B cell (primary cell): ENCODE data around the gene ELOVL6. TPM values are rescaled to one million over a fixed set of nuclear protein-coding genes. Genes with fewer than 3 reads are reported as not detected.

Experiments
- ATAC-seq: fragments of 200-7000 bp; cut with Tn5 transposase; one replicate; pipeline ENCODE4 v1.10.0; 2021; ENCODE audit warnings: low read depth, mild to moderate bottlenecking, moderate number of reproducible peaks, moderate library complexity
- CTCF ChIA-PET: fragments of 350-600 bp; sonication (Branson Sonifier 250); formaldehyde crosslinking; loops from one replicate; lab custom pipeline; 2021; ENCODE audit warnings: antibody characterized with exemption, inconsistent platforms; lab: Charles Lee
- POLR2A ChIA-PET: fragments of 350-600 bp; sonication (Branson Sonifier 250); formaldehyde crosslinking; loops from one replicate; lab custom pipeline; 2021; ENCODE audit warnings: antibody characterized with exemption; lab: Charles Lee
- DNase-seq: peaks from one replicate; pipeline ENCODE4 v3.0.0; 2013
- H2AFZ ChIP-seq: 2 replicates; pipeline ENCODE4 v1.6.1; 2012; ENCODE audit warnings: mild to moderate bottlenecking, low read depth, low read length; ENCODE audit not compliant: insufficient read depth, poor library complexity, severe bottlenecking
- H3K27ac ChIP-seq, 2 donors: 1 replicate in 1 of 2; 2 replicates in 1 of 2; pipeline ENCODE4 v1.5.1; 2012 to 2013; ENCODE audit warnings: low read length in 2 of 2, mild to moderate bottlenecking in 2 of 2, moderate library complexity in 1 of 2
- H3K27me3 ChIP-seq, 4 experiments: fragments of 200-600 bp in 1 of 4; sonication (generic) in 1 of 4; replicated peaks in 1 of 4; 1 replicate in 2 of 4; 2 replicates in 2 of 4; pipeline versions ENCODE4 v1.6.1 to v1.7.0; 2013 to 2016; ENCODE audit warnings: low read length in 3 of 4, mild to moderate bottlenecking in 2 of 4, mixed read lengths in 1 of 4, moderate library complexity in 1 of 4; ENCODE audit not compliant: insufficient read depth in 4 of 4, control insufficient read depth in 3 of 4; ENCODE audit errors: control extremely low read depth in 1 of 4
- H3K36me3 ChIP-seq, 2 experiments: replicated peaks in 1 of 2; 1 replicate in 1 of 2; 2 replicates in 1 of 2; pipeline versions ENCODE4 v1.6.1 to v1.7.1; 2013; ENCODE audit warnings: low read length in 1 of 2; ENCODE audit not compliant: insufficient read depth in 2 of 2, control insufficient read depth in 1 of 2; ENCODE audit errors: control extremely low read depth in 1 of 2, extremely low read depth in 1 of 2
- H3K4me1 ChIP-seq, 2 donors: fragments of 200-600 bp in 1 of 2; sonication (generic) in 1 of 2; 1 replicate in 1 of 2; 2 replicates in 1 of 2; pipeline versions ENCODE4 v1.5.1 to v1.6.1; 2013 to 2017; ENCODE audit warnings: low read length in 2 of 2; ENCODE audit not compliant: control insufficient read depth in 2 of 2, insufficient read depth in 2 of 2
- H3K4me2 ChIP-seq: replicated peaks from 2 replicates; pipeline ENCODE3; 2012; ENCODE audit warnings: mild to moderate bottlenecking, low read depth, low read length; ENCODE audit not compliant: poor library complexity, severe bottlenecking
- H3K4me3 ChIP-seq, 5 experiments: fragments of 200-600 bp in 1 of 5; sonication (generic) in 1 of 5; 1 replicate in 3 of 5; 2 replicates in 2 of 5; pipeline versions ENCODE4 v1.5.1 to v1.7.0; 2011 to 2016; ENCODE audit warnings: low read length in 4 of 5, mild to moderate bottlenecking in 4 of 5, low read depth in 2 of 5, control low read depth in 1 of 5, moderate library complexity in 1 of 5; ENCODE audit not compliant: insufficient read depth in 1 of 5; ENCODE audit errors: control extremely low read depth in 1 of 5, extremely low read depth in 1 of 5
- H3K79me2 ChIP-seq: fragments of 200-600 bp; sonication (generic); one replicate; pipeline ENCODE4 v1.6.0; 2016; ENCODE audit warnings: low read length; ENCODE audit not compliant: control insufficient read depth, insufficient read depth
- H3K9ac ChIP-seq: fragments of 200-600 bp; sonication (generic); 2 replicates; pipeline ENCODE4 v1.6.1; 2017; ENCODE audit warnings: mild to moderate bottlenecking, low read length, moderate library complexity
- H3K9me3 ChIP-seq, 3 donors: one replicate each; pipeline versions ENCODE4 v1.6.1 to v1.7.1; 2013; ENCODE audit warnings: low read length in 2 of 3; ENCODE audit not compliant: control insufficient read depth in 2 of 3, insufficient read depth in 1 of 3; ENCODE audit errors: control extremely low read depth in 1 of 3
- H4K20me1 ChIP-seq: 2 replicates; pipeline ENCODE4 v1.6.0; 2012; ENCODE audit warnings: mild to moderate bottlenecking, low read length; ENCODE audit not compliant: insufficient read depth, control insufficient read depth, poor library complexity, severe bottlenecking
- H3K27ac Mint-ChIP-seq: one replicate; pipeline ENCODE4 v1.8.0; 2021; ENCODE audit warnings: mixed read lengths
- H3K27me3 Mint-ChIP-seq: one replicate; pipeline ENCODE4 v1.8.0; 2021; ENCODE audit warnings: mixed read lengths
- H3K4me1 Mint-ChIP-seq: one replicate; pipeline ENCODE4 v1.8.0; 2021; ENCODE audit warnings: mixed read lengths
- H3K4me3 Mint-ChIP-seq: one replicate; pipeline ENCODE4 v1.8.0; 2021; ENCODE audit warnings: mixed read lengths
- H3K9me3 Mint-ChIP-seq: one replicate; pipeline ENCODE4 v1.8.0; 2022; ENCODE audit warnings: mixed read lengths; ENCODE audit not compliant: insufficient read depth
- CTCF ChIP-seq: fragments of 200-600 bp; IDR thresholded peaks from one replicate; pipeline ENCODE4 v1.8.0; 2022; ENCODE audit warnings: antibody characterized with exemption, mild to moderate bottlenecking
- EZH2 ChIP-seq: IDR thresholded peaks from 2 replicates; pipeline ENCODE4 v1.6.1; 2012; ENCODE audit warnings: borderline replicate concordance, low read depth, mild to moderate bottlenecking, moderate library complexity, low read length; ENCODE audit not compliant: insufficient read depth, poor library complexity, severe bottlenecking
- WGBS: methylation state at CpG from one replicate; pipeline ENCODE4 v1.1.5; 2013; ENCODE audit warnings: missing lambda C conversion rate; ENCODE audit not compliant: insufficient coverage; 5-methylcytosine and 5-hydroxymethylcytosine counted together
- intact Hi-C: fragments of 100-400 bp; cut with micrococcal nuclease; formaldehyde crosslinking; loops from one replicate; pipeline ENCODE4 v1.10.0; 2022
- polyA plus RNA-seq: library from polyadenylated mRNA; depleted of rRNA; stranded (reverse); fragments of >200 nt; gene quantifications from 2 replicates; pipeline ENCODE4 v1.2.3, GENCODE V29; 2012
- total RNA-seq, 2 donors: library from RNA; stranded (reverse); fragments of 120-200 nt in 1 of 2; gene quantifications; 1 replicate in 1 of 2; 2 replicates in 1 of 2; pipeline versions ENCODE4 v1.2.3 to v1.2.4, GENCODE V29; 2013 to 2022

ELOVL6 gene
- total and polyA plus RNA-seq, 2 donors (not counting 1 experiment from before 2014, with no cell fraction given): 0.10 to 0.22 TPM

DNA sequence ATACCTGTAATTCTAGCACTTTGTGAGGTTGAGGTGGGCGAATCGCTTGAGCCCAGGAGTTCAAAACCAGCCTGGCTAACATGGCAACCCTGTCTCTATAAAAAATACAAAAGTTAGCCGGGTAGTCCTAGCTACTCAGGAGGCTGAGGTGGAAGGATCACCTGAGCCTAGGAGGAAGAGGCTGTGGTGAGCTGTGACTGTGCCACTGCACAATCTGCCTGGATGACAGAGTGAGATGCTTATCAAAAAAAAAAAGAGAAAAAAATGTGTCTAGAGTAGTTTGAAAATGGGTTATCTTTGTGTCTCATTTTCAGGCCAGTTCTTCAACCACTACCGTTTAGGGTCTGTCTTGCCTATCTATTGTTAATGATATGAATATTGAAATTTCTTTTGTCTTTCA, 187.6 kb downstream of the ELOVL6 start:
- CTCF ChIA-PET: interaction anchor here (0.9 to 11.7 kb wide), 4 partner anchors 9 to 504 kb away, joined by 3 to 232 read pairs (median 4); no protein-coding TSS in a partner anchor
- WGBS: no CpG with 5 or more reads among the region's 4 CpGs
- Histone ChIP-seq H3K4me2 (no peak overlapping the region), H3K79me2 (no peaks in the 10 kb centered on the region), H3K4me3 (no peak overlapping the region), H2AFZ (no peak overlapping the region), H3K36me3 (no peaks in the 10 kb centered on the region), H3K27me3 (peaks cover 0 to 6% (median 0%) of the 10 kb centered on the region in 4 experiments), H4K20me1 (no peaks in the 10 kb centered on the region), H3K27ac (no peak overlapping the region), H3K4me1 (no peaks in the 10 kb centered on the region), H3K9ac (no peak overlapping the region), H3K9me3 (no peaks in the 10 kb centered on the region)
- Mint-ChIP-seq H3K27me3 (peaks cover 8% of the 10 kb centered on the region), H3K4me3 (no peak overlapping the region), H3K4me1 (no peaks in the 10 kb centered on the region), H3K9me3 (no peaks in the 10 kb centered on the region), H3K27ac (no peak overlapping the region)
- TF ChIP-seq EZH2 (no peak), CTCF (no peak)
- no peak for DNase-seq
- no peak for ATAC-seq
- POLR2A ChIA-PET: no interaction called here
- intact Hi-C loops: no loop called here

- ATAC-seq (no peak), DNase-seq (no peak)
- Histone ChIP-seq H3K4me1 (no peaks in the 10 kb centered on the region), H3K27me3 (peaks cover 0 to 6% (median 0%) of the 10 kb centered on the region in 4 experiments), H3K27ac (no peak overlapping the region), H3K79me2 (no peaks in the 10 kb centered on the region), H3K9ac (no peak overlapping the region), H3K36me3 (no peaks in the 10 kb centered on the region), H3K4me3 (no peak overlapping the region), H4K20me1 (no peaks in the 10 kb centered on the region), H2AFZ (no peak overlapping the region), H3K4me2 (no peak overlapping the region), H3K9me3 (no peaks in the 10 kb centered on the region)
- H3K27ac Mint-ChIP-seq: no peak overlapping the region
- H3K4me3 Mint-ChIP-seq: no peak overlapping the region
- intact Hi-C loops: no loop called here
- no peaks in the 10 kb centered on the region for H3K9me3 Mint-ChIP-seq
- peaks cover 8% of the 10 kb centered on the region for H3K27me3 Mint-ChIP-seq
- ChIA-PET POLR2A (no interaction called here), CTCF (interaction anchor here (1.9 to 11.7 kb wide), 2 partner anchors 40 to 505 kb away, joined by 4 to 232 read pairs; no protein-coding TSS in a partner anchor)
- WGBS: no CpG with 5 or more reads among the region's 2 CpGs
- no peaks in the 10 kb centered on the region for H3K4me1 Mint-ChIP-seq
- no peak for TF ChIP-seq EZH2
- TF ChIP-seq CTCF: no peak
Measured at GRCh38 chr4:110009550-110009949, 188.9 kb downstream of the ELOVL6 start.
